K562 (cell line): ENCODE results near the gene PPP1CA. TPM values are rescaled to one million over a fixed set of nuclear protein-coding genes. Genes with fewer than 3 reads are reported as not detected.

Experiments used
- ATAC-seq: fragments of 200-7000 bp; cut with Tn5 transposase; 3 replicates; pipeline ENCODE4 v1.9.1; 2020; ENCODE audit warnings: moderate library complexity
- BruUV-seq: library from RNA; stranded (reverse); fragments of 400-500 nt; replicated peaks from 2 replicates; lab custom pipeline; 2021; lab: Mats Ljungman, UMichigan
- CTCF ChIA-PET: fragments of 300-600 bp; formaldehyde crosslinking; extraction: SDS; loops from one replicate; lab custom pipeline; 2021; ENCODE audit warnings: low intra/inter-chr PET ratio; lab: Yijun Ruan, JAX
- POLR2A ChIA-PET: fragments of 300-600, 350-650 bp; sonication (Branson Sonifier 250); formaldehyde crosslinking; extraction: SDS; loops from one replicate; lab custom pipeline; 2021; ENCODE audit warnings: antibody characterized with exemption, inconsistent platforms; lab: Yijun Ruan, JAX
- DNase-seq, 4 experiments: peaks; one replicate each; pipeline versions ENCODE4 v3.0.0 to v3.0.0-alpha.2; 2011 to 2018; ENCODE audit warnings: low spot score in 3 of 4, mixed read lengths in 3 of 4; ENCODE audit errors: extremely low read depth in 1 of 4
- FAIRE-seq: peaks from 2 replicates; lab custom pipeline; 2011; peaks lifted over from hg19 to GRCh38; lab: Jason Lieb, UNC
- H2AFZ ChIP-seq: 2 replicates; pipeline ENCODE4 v1.6.0; 2011; ENCODE audit warnings: low read depth, low read length, control low read depth, inconsistent platforms
- H3K27ac ChIP-seq: fragments of 200-600 bp; 3 replicates; pipeline ENCODE4 v1.8.0; 2011; ENCODE audit warnings: low read depth, mild to moderate bottlenecking, control low read depth, inconsistent platforms, low read length, moderate library complexity, mixed read lengths; ENCODE audit errors: extremely low read depth
- H3K27me3 ChIP-seq, 2 experiments: fragments of 300-600 bp in 1 of 2; 2 replicates in 1 of 2; 3 replicates in 1 of 2; pipeline versions ENCODE4 v1.6.0 to v1.8.0; 2011; ENCODE audit warnings: inconsistent platforms in 2 of 2, low read length in 2 of 2, mild to moderate bottlenecking in 1 of 2, mixed read lengths in 1 of 2, moderate library complexity in 1 of 2; ENCODE audit not compliant: control insufficient read depth in 2 of 2, insufficient read depth in 2 of 2
- H3K36me3 ChIP-seq: fragments of 300-600 bp; 3 replicates; pipeline ENCODE4 v1.8.0; 2011; ENCODE audit warnings: mild to moderate bottlenecking, low read length, inconsistent platforms; ENCODE audit not compliant: control insufficient read depth, insufficient read depth
- H3K4me1 ChIP-seq, 2 experiments: fragments of 200-600 bp in 1 of 2; replicated peaks in 1 of 2; 2 replicates in 1 of 2; 3 replicates in 1 of 2; pipeline versions ENCODE4 v1.5.1 to v1.8.0; 2011; ENCODE audit warnings: inconsistent platforms in 2 of 2, low read length in 2 of 2, mild to moderate bottlenecking in 1 of 2, mixed read lengths in 1 of 2, moderate library complexity in 1 of 2; ENCODE audit not compliant: control insufficient read depth in 2 of 2, insufficient read depth in 2 of 2
- H3K4me2 ChIP-seq: 2 replicates; pipeline ENCODE4 v1.6.1; 2011; ENCODE audit warnings: low read length, control low read depth, inconsistent platforms, mixed read lengths; ENCODE audit not compliant: insufficient read depth
- H3K4me3 ChIP-seq: fragments of 200-600 bp; sonication (generic), shearing (Covaris generic); 2 replicates; pipeline ENCODE4 v1.5.1; 2016; ENCODE audit warnings: control low read depth, inconsistent platforms
- H3K79me2 ChIP-seq: fragments of 200-600 bp; 3 replicates; pipeline ENCODE4 v1.8.0; 2011; ENCODE audit warnings: low read length, inconsistent platforms; ENCODE audit not compliant: control insufficient read depth, insufficient read depth
- H3K9ac ChIP-seq, 2 experiments: 2 replicates each; pipeline versions ENCODE4 v1.6.0 to v1.6.1; 2011; ENCODE audit warnings: low read depth in 2 of 2, low read length in 2 of 2, control low read depth in 1 of 2, inconsistent platforms in 1 of 2, mild to moderate bottlenecking in 1 of 2, mixed read lengths in 1 of 2; ENCODE audit not compliant: insufficient read depth in 1 of 2
- H3K9me1 ChIP-seq: one replicate; pipeline ENCODE4 v1.6.0; 2011; ENCODE audit warnings: inconsistent platforms, mild to moderate bottlenecking, low read length, moderate library complexity; ENCODE audit not compliant: control insufficient read depth, insufficient read depth
- H3K9me3 ChIP-seq: replicated peaks from 2 replicates; pipeline ENCODE4 v1.5.1; 2011; ENCODE audit warnings: low read depth, low read length, inconsistent platforms; ENCODE audit not compliant: control insufficient read depth, insufficient read depth
- H4K20me1 ChIP-seq: replicated peaks from 2 replicates; pipeline ENCODE4 v1.6.1; 2011; ENCODE audit warnings: low read length, inconsistent platforms, mixed read lengths; ENCODE audit not compliant: control insufficient read depth, insufficient read depth
- CREBBP ChIP-seq: IDR thresholded peaks from one replicate; pipeline ENCODE4 v1.6.1; 2012; ENCODE audit warnings: low read depth, mild to moderate bottlenecking, control low read depth, inconsistent platforms, low read length
- ELF2 ChIP-seq: fragments of 250-450 bp; sonication (Bioruptor Pico); IDR thresholded peaks from 2 replicates; pipeline ENCODE4 v1.5.0; 2021; ENCODE audit warnings: mild to moderate bottlenecking
- ERF ChIP-seq: fragments of 450-650 bp; formaldehyde crosslinking; IDR thresholded peaks from 2 replicates; pipeline ENCODE4 v1.4.0; 2020; ENCODE audit warnings: mild to moderate bottlenecking, mixed read lengths
- MBD2 ChIP-seq: sonication (generic); IDR thresholded peaks from 2 replicates; pipeline ENCODE4 v1.6.1; 2016; ENCODE audit warnings: low read depth, borderline replicate concordance
- POLR2AphosphoS5 ChIP-seq: IDR thresholded peaks from 2 replicates; pipeline ENCODE4 v1.6.1; 2011; ENCODE audit warnings: mild to moderate bottlenecking, low read depth, low read length, moderate library complexity; ENCODE audit not compliant: control insufficient read depth, insufficient read depth
- ZBTB9 ChIP-seq: fragments of 450-650 bp; formaldehyde crosslinking; IDR thresholded peaks from 2 replicates; pipeline ENCODE4 v1.4.0; 2020; ENCODE audit warnings: mild to moderate bottlenecking, moderate library complexity
- ZNF232 ChIP-seq: sonication (generic); formaldehyde crosslinking; IDR thresholded peaks from 2 replicates; pipeline ENCODE4 v1.8.0; 2022; ENCODE audit warnings: mild to moderate bottlenecking, missing genetic modification reagents
- WGBS: fragments of 100-300 bp; shearing (Covaris generic); methylation state at CpG from one replicate; pipeline ENCODE4 v1.1.6; 2016; ENCODE audit warnings: low coverage, mixed read lengths; ENCODE audit not compliant: insufficient coverage; ENCODE audit errors: missing lambda C conversion rate; 5-methylcytosine and 5-hydroxymethylcytosine counted together
- in situ Hi-C: fragments of 300-500 bp; cut with MboI; formaldehyde crosslinking; loops from 4 replicates; pipeline ENCODE4 v1.15.0; 2018; ENCODE audit warnings: inconsistent platforms, mixed read lengths
- intact Hi-C: fragments of 100-400 bp; cut with micrococcal nuclease; formaldehyde crosslinking; loops from 2 replicates; pipeline ENCODE4 v1.14.2; 2022
- polyA plus RNA-seq, 8 experiments: library from polyadenylated mRNA; depleted of rRNA in 4 of 8; stranded (reverse) in 5 of 8; unstranded in 3 of 8; fragments of >200 nt; fragmentation: Nextera tagmentation in 2 of 8; fragmentation: Illumina TruSeq in 1 of 8; extraction: Ambion mirVana in 2 of 8; extraction: Trizol in 1 of 8; gene quantifications; 2 replicates each; pipeline versions ENCODE4 v1.2.1 to v1.2.3, GENCODE V29; 2011 to 2014; ENCODE audit warnings: inconsistent platforms in 1 of 8, missing spikeins in 1 of 8
- total RNA-seq, 7 experiments: library from RNA; depleted of rRNA in 6 of 7; stranded (reverse); fragments of >200 nt in 6 of 7; fragmentation: Illumina TruSeq in 2 of 7; extraction: Trizol in 2 of 7; gene quantifications; 2 replicates each; pipeline versions ENCODE4 v1.2.1 to v1.2.3, GENCODE V29; 2011 to 2021; ENCODE audit warnings: low replicate concordance in 1 of 7

The PPP1CA gene
- total and polyA plus RNA-seq, 9 of the 15 experiments (the other 6 are each of a cell fraction or from before 2014, with no cell fraction given), result 18.2 to 242 (median 188) TPM

GRCh38 chr11:67366546-67366945 is 35.1 kb downstream of the PPP1CA start:
- Histone ChIP-seq H3K27me3 (no peaks in the 10 kb centered on the region), H3K79me2 (peaks cover 12% of the 10 kb centered on the region; the same call in 1 of the 3 replicates), H3K9me3 (no peaks in the 10 kb centered on the region; the same call in 1 of the 2 replicates), H3K9me1 (no peaks in the 10 kb centered on the region), H3K27ac (no peak overlapping the region), H3K36me3 (peaks cover 5% of the 10 kb centered on the region; the same call in 1 of the 3 replicates), H3K4me2 (no peak overlapping the region), H2AFZ (no peak overlapping the region), H3K4me1 (peaks cover 21 to 53% of the 10 kb centered on the region in 2 experiments), H3K4me3 (no peak overlapping the region), H3K9ac (peak overlapping the region in 1 of 2 experiments; percentile 48; a peak in 1 of 4 replicates), H4K20me1 (no peaks in the 10 kb centered on the region)
- FAIRE-seq (no peak), DNase-seq (no peak), ATAC-seq (no peak)
- intact Hi-C loops, result no loop called here
- in situ Hi-C loops, result no loop called here
- WGBS, result 77% methylated on average over 5 of the region's 8 CpGs
- ChIA-PET CTCF (no interaction called here), POLR2A (interaction anchor here (1.0 kb wide), 1 partner anchor 10 kb away, joined by 3 read pairs; no protein-coding TSS in a partner anchor)
- no TSS peak for BruUV-seq
- TF ChIP-seq ZBTB9, result no peak
- TF ChIP-seq ELF2 (CRISPR knock-in tag), result no peak
- no peak for TF ChIP-seq POLR2AphosphoS5
- TF ChIP-seq CREBBP, result no peak
- no peak for TF ChIP-seq MBD2
- TF ChIP-seq ERF (CRISPR knock-in tag), result no peak
- no peak for TF ChIP-seq ZNF232 (CRISPR knock-in tag)
